ENCODE measurements around the gene MMP17. TPM values are rescaled to one million over a fixed set of nuclear protein-coding genes. Genes with fewer than 3 reads are reported as not detected.

The MMP17 gene
- polyA plus RNA-seq, 3 donors: 2.8 to 78.3 (median 3.0) TPM

GRCh38 chr12:131855521-131856142 is 27.4 kb downstream of the MMP17 start:
- H2AFZ ChIP-seq (ENCODE audit: insufficient read depth, low read depth, low read length, poor library complexity, severe bottlenecking): no peak overlapping the region
- TF ChIP-seq CTCF (IDR thresholded peaks at IDR 0.05): no peak
- H3K9me3 Mint-ChIP-seq: peaks cover 0 to 3% (median 0%) of the 10 kb centered on the region in 7 donors
- DNase-seq: peak in 1 of 3 donors; percentile 30
- peaks cover 6 to 12% of the 10 kb centered on the region in 2 donors for H3K36me3 Mint-ChIP-seq
- intact Hi-C loops (cut with micrococcal nuclease): no loop called here
- no peaks in the 10 kb centered on the region for H3K27me3 ChIP-seq (ENCODE audit: control insufficient read depth in 2 of 2, insufficient read depth in 2 of 2, low read length in 2 of 2)
- H4K20me1 ChIP-seq (ENCODE audit: insufficient read depth, low read length): peaks cover 3% of the 10 kb centered on the region
- H3K4me1 ChIP-seq (ENCODE audit: control insufficient read depth in 1 of 2, insufficient read depth in 2 of 2, low read length in 2 of 2): peaks cover 24 to 28% of the 10 kb centered on the region in 2 donors
- H3K9ac ChIP-seq (ENCODE audit: insufficient read depth, low read length, poor library complexity, severe bottlenecking): no peak overlapping the region
- peaks cover 4 to 6% of the 10 kb centered on the region in 2 donors for H3K36me3 ChIP-seq (replicated peaks in 1 of 2; ENCODE audit: control insufficient read depth in 1 of 2, insufficient read depth in 2 of 2, low read length in 2 of 2)
- peaks cover 21% of the 10 kb centered on the region for H3K4me1 Mint-ChIP-seq
- H3K9me3 ChIP-seq (replicated peaks in 1 of 2; ENCODE audit: control insufficient read depth in 1 of 2, insufficient read depth in 1 of 2, low read length in 2 of 2): no peaks in the 10 kb centered on the region
- H3K27me3 Mint-ChIP-seq (ENCODE audit: low read depth in 3 of 3): peaks cover 12 to 13% (median 12%) of the 10 kb centered on the region in 3 donors
- H3K4me3 ChIP-seq (replicated peaks in 1 of 3; ENCODE audit: low read depth in 2 of 3, low read length in 3 of 3): no peak overlapping the region
- no peak overlapping the region for H3K4me3 Mint-ChIP-seq
- no peaks in the 10 kb centered on the region for H3K79me2 ChIP-seq (ENCODE audit: insufficient read depth, low read length)
- no peak overlapping the region for H3K27ac ChIP-seq (ENCODE audit: low read depth in 1 of 2, low read length in 2 of 2)
- WGBS (ENCODE audit: insufficient coverage): 69% methylated on average over 30 of the region's 30 CpGs
- H3K4me2 ChIP-seq (replicated peaks; ENCODE audit: extremely low read depth, low read length, poor library complexity, severe bottlenecking): no peak overlapping the region
- H3K27ac Mint-ChIP-seq: peak overlapping the region in 1 of 7 donors; percentile 70

GRCh38 chr12:131856366-131857097 is 28.3 kb downstream of the MMP17 start:
- peaks cover 33 to 36% of the 10 kb centered on the region in 2 donors for H3K4me1 ChIP-seq (ENCODE audit: control insufficient read depth in 1 of 2, insufficient read depth in 2 of 2, low read length in 2 of 2)
- H3K9ac ChIP-seq (ENCODE audit: insufficient read depth, low read length, poor library complexity, severe bottlenecking): no peak overlapping the region
- Mint-ChIP-seq H3K9me3 (peaks cover 0 to 2% (median 0%) of the 10 kb centered on the region in 7 donors), H3K4me1 (peaks cover 29% of the 10 kb centered on the region), H3K27me3 (ENCODE audit: low read depth in 3 of 3) (peaks cover 11 to 14% (median 12%) of the 10 kb centered on the region in 3 donors), H3K4me3 (no peak overlapping the region), H3K27ac (peak overlapping the region in 1 of 7 donors; percentile 75), H3K36me3 (peaks cover 3 to 5% of the 10 kb centered on the region in 2 donors)
- 91% methylated on average over 6 of the region's 10 CpGs for WGBS (ENCODE audit: insufficient coverage)
- H3K9me3 ChIP-seq (replicated peaks in 1 of 2; ENCODE audit: control insufficient read depth in 1 of 2, insufficient read depth in 1 of 2, low read length in 2 of 2): no peaks in the 10 kb centered on the region
- H3K27ac ChIP-seq (ENCODE audit: low read depth in 1 of 2, low read length in 2 of 2): no peak overlapping the region
- H3K4me2 ChIP-seq (replicated peaks; ENCODE audit: extremely low read depth, low read length, poor library complexity, severe bottlenecking): no peak overlapping the region
- intact Hi-C loops (cut with micrococcal nuclease): no loop called here
- no peaks in the 10 kb centered on the region for H3K79me2 ChIP-seq (ENCODE audit: insufficient read depth, low read length)
- H3K27me3 ChIP-seq (ENCODE audit: control insufficient read depth in 2 of 2, insufficient read depth in 2 of 2, low read length in 2 of 2): no peaks in the 10 kb centered on the region
- no peak for DNase-seq
- TF ChIP-seq CTCF (IDR thresholded peaks at IDR 0.05): no peak
- no peak overlapping the region for H3K4me3 ChIP-seq (replicated peaks in 1 of 3; ENCODE audit: low read depth in 2 of 3, low read length in 3 of 3)
- H2AFZ ChIP-seq (ENCODE audit: insufficient read depth, low read depth, low read length, poor library complexity, severe bottlenecking): no peak overlapping the region
- H3K36me3 ChIP-seq (replicated peaks in 1 of 2; ENCODE audit: control insufficient read depth in 1 of 2, insufficient read depth in 2 of 2, low read length in 2 of 2): no peaks in the 10 kb centered on the region
- H4K20me1 ChIP-seq (ENCODE audit: insufficient read depth, low read length): peaks cover 2% of the 10 kb centered on the region
